Smooth muscle cell (in vitro differentiated cells): ENCODE measurements around the gene KRTAP10-2. TPM values are rescaled to one million over a fixed set of nuclear protein-coding genes. Genes with fewer than 3 reads are reported as not detected.

Experiments used
- DNase-seq: peaks from one replicate; lab custom pipeline; 2025; ENCODE audit not compliant: unreplicated experiment; lab: John Stamatoyannopoulos, UW
- H2AFZ ChIP-seq: fragments of 200-600 bp; sonication (generic); 2 replicates; pipeline ENCODE4 v1.6.0; 2016; ENCODE audit warnings: antibody characterized with exemption, low read depth, mild to moderate bottlenecking
- H3F3A ChIP-seq: fragments of 200-600 bp; sonication (generic); 2 replicates; pipeline ENCODE4 v1.6.0; 2017; ENCODE audit warnings: antibody characterized with exemption, low read depth
- H3K27ac ChIP-seq: fragments of 200-600 bp; sonication (generic); 2 replicates; pipeline ENCODE4 v1.5.1; 2016; ENCODE audit warnings: low read depth, mild to moderate bottlenecking
- H3K27me3 ChIP-seq: fragments of 200-600 bp; sonication (generic); 2 replicates; pipeline ENCODE4 v1.6.1; 2016; ENCODE audit warnings: low read depth, mild to moderate bottlenecking
- H3K36me3 ChIP-seq: fragments of 200-600 bp; sonication (generic); 2 replicates; pipeline ENCODE4 v1.5.1; 2016; ENCODE audit warnings: low read depth
- H3K4me1 ChIP-seq: fragments of 200-600 bp; sonication (generic); 2 replicates; pipeline ENCODE4 v1.5.1; 2016; ENCODE audit warnings: low read depth
- H3K4me2 ChIP-seq: fragments of 200-600 bp; sonication (generic); 2 replicates; pipeline ENCODE4 v1.6.0; 2016; ENCODE audit warnings: mild to moderate bottlenecking
- H3K4me3 ChIP-seq: fragments of 200-600 bp; sonication (generic); 2 replicates; pipeline ENCODE4 v1.5.1; 2016; ENCODE audit warnings: mild to moderate bottlenecking
- H3K79me2 ChIP-seq: fragments of 200-600 bp; sonication (generic); 2 replicates; pipeline ENCODE4 v1.6.0; 2016; ENCODE audit warnings: low read depth, mild to moderate bottlenecking
- H3K9ac ChIP-seq: fragments of 200-600 bp; sonication (generic); 2 replicates; pipeline ENCODE4 v1.6.0; 2016; ENCODE audit warnings: low read depth
- H3K9me3 ChIP-seq: fragments of 200-600 bp; sonication (generic); replicated peaks from 2 replicates; pipeline ENCODE4 v1.5.1; 2016; ENCODE audit warnings: low read depth
- H4K20me1 ChIP-seq: fragments of 200-600 bp; sonication (generic); 2 replicates; pipeline ENCODE4 v1.6.0; 2016; ENCODE audit warnings: low read depth
- CTCF ChIP-seq: fragments of 200-600 bp; sonication (generic); IDR thresholded peaks from 2 replicates; pipeline ENCODE4 v1.5.1; 2017; ENCODE audit warnings: borderline replicate concordance, mild to moderate bottlenecking, antibody characterized with exemption; ENCODE audit not compliant: insufficient read depth, poor library complexity, severe bottlenecking
- WGBS: methylation state at CpG from one replicate; pipeline ENCODE4 v1.1.7; 2016; ENCODE audit warnings: low lambda C conversion rate; 5-methylcytosine and 5-hydroxymethylcytosine counted together
- polyA plus RNA-seq: library from polyadenylated mRNA; unstranded; fragments of >200 nt; fragmentation: Nextera tagmentation; extraction: Ambion mirVana; gene quantifications from 2 replicates; pipeline ENCODE4 v1.2.1, GENCODE V29; 2016
- total RNA-seq: library from RNA; depleted of rRNA; stranded (reverse); fragments of >200 nt; gene quantifications from 2 replicates; pipeline ENCODE4 v1.2.3, GENCODE V29; 2014

Gene KRTAP10-2
- total and polyA plus RNA-seq, 2 experiments from 2014 or later, result not detected

GRCh38 chr21:44516828-44517174 lies 34.5 kb downstream of the KRTAP10-2 start:
- H3K4me2 ChIP-seq, result no peak overlapping the region
- no peak overlapping the region for H2AFZ ChIP-seq
- no peaks in the 10 kb centered on the region for H3F3A ChIP-seq
- H3K4me1 ChIP-seq, result no peaks in the 10 kb centered on the region
- H3K9ac ChIP-seq, result no peak overlapping the region
- H4K20me1 ChIP-seq, result no peaks in the 10 kb centered on the region
- no peaks in the 10 kb centered on the region for H3K27me3 ChIP-seq
- H3K9me3 ChIP-seq, result no peaks in the 10 kb centered on the region
- no peak for DNase-seq
- WGBS, result 99% methylated on average over 10 of the region's 10 CpGs
- H3K4me3 ChIP-seq, result no peak overlapping the region
- no peaks in the 10 kb centered on the region for H3K36me3 ChIP-seq
- TF ChIP-seq CTCF, result no peak
- no peak overlapping the region for H3K27ac ChIP-seq
- H3K79me2 ChIP-seq, result no peaks in the 10 kb centered on the region

GRCh38 chr21:44516342-44516741 lies 35.0 kb downstream of the KRTAP10-2 start:
- Histone ChIP-seq H3K79me2 (no peaks in the 10 kb centered on the region), H3K4me2 (no peak overlapping the region), H3K36me3 (no peaks in the 10 kb centered on the region), H3K9me3 (no peaks in the 10 kb centered on the region), H3K9ac (no peak overlapping the region), H3K27ac (no peak overlapping the region), H3F3A (no peaks in the 10 kb centered on the region), H2AFZ (no peak overlapping the region), H3K4me1 (no peaks in the 10 kb centered on the region), H4K20me1 (no peaks in the 10 kb centered on the region), H3K27me3 (no peaks in the 10 kb centered on the region), H3K4me3 (no peak overlapping the region)
- no peak for TF ChIP-seq CTCF
- DNase-seq, result no peak
- 92% methylated on average over 13 of the region's 13 CpGs for WGBS

DNA sequence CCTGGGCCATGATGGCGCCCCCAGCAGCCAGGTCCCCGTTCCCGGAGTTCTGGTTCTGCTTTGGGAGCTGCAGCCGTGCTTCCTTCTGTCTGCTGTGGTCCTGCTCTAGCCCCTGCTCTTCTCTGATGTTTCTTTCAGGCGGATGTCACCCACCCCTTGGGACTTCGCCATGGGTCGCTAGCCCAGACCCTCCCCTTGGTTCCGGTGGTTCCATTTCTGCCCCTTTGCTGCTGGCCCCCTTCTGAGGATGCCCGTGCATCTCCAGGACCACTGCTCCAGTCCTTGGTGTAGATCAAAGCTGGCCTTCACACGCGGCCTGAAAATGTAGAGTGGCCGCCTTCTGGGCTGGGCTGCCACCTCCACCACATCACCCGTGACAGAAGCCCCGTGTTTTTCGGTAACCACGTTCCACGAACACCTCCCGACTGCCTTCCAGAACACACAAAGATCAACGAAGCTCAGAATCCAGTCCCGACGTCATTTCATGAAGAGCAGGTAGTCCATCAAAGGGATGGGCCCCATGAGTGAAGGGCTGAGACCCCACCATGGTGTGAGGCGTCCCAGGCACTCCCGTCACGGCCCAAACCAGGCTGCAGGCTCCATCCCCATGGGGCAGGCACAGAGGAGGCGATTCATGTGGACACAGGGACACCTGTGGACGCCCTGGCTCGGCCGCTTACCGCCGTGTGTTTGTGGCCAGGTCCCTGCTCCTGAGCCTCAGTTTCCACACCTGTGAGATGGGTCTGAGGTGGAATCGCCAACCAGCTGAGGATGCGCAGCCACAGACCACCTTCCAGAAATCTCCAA lies 35.7 kb downstream of the KRTAP10-2 start:
- Histone ChIP-seq H3K4me1 (no peaks in the 10 kb centered on the region), H3K9ac (no peak overlapping the region), H3K79me2 (no peaks in the 10 kb centered on the region), H2AFZ (no peak overlapping the region), H3K4me2 (no peak overlapping the region), H3K27me3 (no peaks in the 10 kb centered on the region), H3K9me3 (no peaks in the 10 kb centered on the region), H4K20me1 (no peaks in the 10 kb centered on the region), H3K4me3 (no peak overlapping the region), H3K27ac (no peak overlapping the region), H3F3A (no peaks in the 10 kb centered on the region), H3K36me3 (no peaks in the 10 kb centered on the region)
- WGBS, result 97% methylated on average over 32 of the region's 32 CpGs
- no peak for DNase-seq
- TF ChIP-seq CTCF, result no peak

DNA sequence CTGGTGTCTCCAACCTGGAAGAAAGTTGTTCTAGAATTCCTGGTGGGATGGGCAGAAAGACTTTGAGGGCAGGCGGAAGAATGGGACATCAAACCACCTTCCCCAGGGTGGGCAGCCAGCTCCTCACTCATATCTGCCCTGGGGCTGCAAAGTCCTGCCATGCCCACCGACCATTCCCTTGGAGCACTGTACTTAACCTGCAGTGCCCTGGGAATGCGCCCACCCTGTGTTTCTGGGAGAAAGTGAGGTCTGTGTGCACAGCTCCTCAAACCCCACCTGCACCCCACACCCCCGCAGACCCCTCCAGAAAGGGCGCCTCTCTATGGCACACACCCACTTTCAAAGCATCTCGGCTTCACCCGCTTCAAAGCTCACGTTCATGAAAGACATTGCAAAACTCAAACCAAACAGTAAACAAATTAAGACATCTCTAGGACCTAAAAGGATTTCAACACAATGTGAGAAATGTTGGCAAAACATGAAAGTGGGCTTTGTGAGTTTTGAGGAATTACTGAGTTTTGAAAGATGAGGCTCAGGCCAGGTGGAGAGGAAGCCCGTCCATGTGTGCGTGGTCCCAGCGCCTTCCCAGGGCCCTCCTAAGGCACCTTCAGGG lies 36.5 kb downstream of the KRTAP10-2 start:
- Histone ChIP-seq H2AFZ (no peak overlapping the region), H3K36me3 (no peaks in the 10 kb centered on the region), H3F3A (no peaks in the 10 kb centered on the region), H3K27ac (no peak overlapping the region), H3K4me3 (no peak overlapping the region), H4K20me1 (no peaks in the 10 kb centered on the region), H3K4me1 (no peaks in the 10 kb centered on the region), H3K4me2 (no peak overlapping the region), H3K9ac (no peak overlapping the region), H3K79me2 (no peaks in the 10 kb centered on the region), H3K27me3 (no peaks in the 10 kb centered on the region), H3K9me3 (no peaks in the 10 kb centered on the region)
- no peak for DNase-seq
- WGBS, result 87% methylated on average over 11 of the region's 11 CpGs
- TF ChIP-seq CTCF, result no peak
